Temporal lobe (tissue), 1 donor: ENCODE measurements around the gene VSTM2B. TPM values are rescaled to one million over a fixed set of nuclear protein-coding genes. Genes with fewer than 3 reads are reported as not detected.

ENCODE experiments used
- total RNA-seq: library from RNA; depleted of rRNA; stranded (reverse); fragments of >200 nt; gene quantifications from one replicate; pipeline ENCODE4 v1.2.3, GENCODE V29; 2014

Gene VSTM2B
- total RNA-seq, 1 donor from 2014 or later = 15.5 TPM

Other genes starting within 250 kb of the VSTM2B start
- 38.8 TPM for gene POP4, start 80.3 kb downstream of the VSTM2B start, total RNA-seq
- gene PLEKHF1, start 139.5 kb downstream of the VSTM2B start, total RNA-seq = 0.49 TPM
- 35.9 TPM for gene C19orf12, start 189.3 kb downstream of the VSTM2B start, total RNA-seq